ENCODE data around the gene ZNF175.

ZNF175 gene

DNA sequence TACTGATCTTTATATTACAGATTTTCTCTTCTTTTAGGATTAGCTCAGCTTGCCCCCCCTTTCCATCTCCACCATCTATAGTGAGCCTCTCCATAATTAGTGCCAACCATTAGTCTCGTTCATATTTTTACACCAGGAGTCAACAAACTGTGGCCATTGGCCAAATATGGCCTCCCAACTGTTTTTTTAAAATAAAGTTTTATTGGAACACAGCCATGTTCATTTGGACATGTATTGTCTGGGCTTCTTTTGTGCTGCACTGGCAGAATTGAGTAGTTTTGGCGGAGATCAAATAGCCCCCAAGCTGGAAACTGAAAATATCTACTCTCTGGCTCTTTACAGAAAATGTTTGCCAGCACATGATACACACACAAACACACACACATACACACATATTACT lies 18.4 kb downstream of the ZNF175 start:
- no peak for DNase-seq (ENCODE audit: low read depth in 2 of 2)

DNA sequence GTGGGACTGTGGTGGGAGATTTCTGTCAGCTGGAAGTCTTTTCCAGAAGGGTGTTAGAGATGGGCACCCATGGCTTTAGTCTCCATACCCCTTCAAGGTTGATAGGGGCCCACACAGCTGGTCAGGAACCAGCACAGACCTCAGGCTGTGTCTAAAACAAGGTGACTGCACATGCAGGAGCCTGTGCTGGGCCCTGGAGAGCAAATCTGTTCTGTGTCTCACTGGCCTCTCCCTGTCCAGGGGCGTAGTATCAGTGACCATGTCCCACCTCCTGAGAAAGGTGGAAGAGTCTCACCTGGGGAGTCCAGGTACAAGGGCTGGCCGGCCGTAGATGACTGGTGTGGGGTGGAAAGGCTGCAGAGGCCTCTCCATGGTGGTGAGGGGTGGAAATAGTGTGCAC lies 19.4 kb downstream of the ZNF175 start:
- no peak for DNase-seq (ENCODE audit: low read depth in 2 of 2)

- DNase-seq (ENCODE audit: low read depth in 2 of 2) = no peak
Observed at GRCh38 chr19:51592521-51592920, 21.4 kb downstream of the ZNF175 start.

GRCh38 chr19:51593138-51593890 lies 22.2 kb downstream of the ZNF175 start:
- DNase-seq (ENCODE audit: low read depth in 2 of 2) = no peak

DNA sequence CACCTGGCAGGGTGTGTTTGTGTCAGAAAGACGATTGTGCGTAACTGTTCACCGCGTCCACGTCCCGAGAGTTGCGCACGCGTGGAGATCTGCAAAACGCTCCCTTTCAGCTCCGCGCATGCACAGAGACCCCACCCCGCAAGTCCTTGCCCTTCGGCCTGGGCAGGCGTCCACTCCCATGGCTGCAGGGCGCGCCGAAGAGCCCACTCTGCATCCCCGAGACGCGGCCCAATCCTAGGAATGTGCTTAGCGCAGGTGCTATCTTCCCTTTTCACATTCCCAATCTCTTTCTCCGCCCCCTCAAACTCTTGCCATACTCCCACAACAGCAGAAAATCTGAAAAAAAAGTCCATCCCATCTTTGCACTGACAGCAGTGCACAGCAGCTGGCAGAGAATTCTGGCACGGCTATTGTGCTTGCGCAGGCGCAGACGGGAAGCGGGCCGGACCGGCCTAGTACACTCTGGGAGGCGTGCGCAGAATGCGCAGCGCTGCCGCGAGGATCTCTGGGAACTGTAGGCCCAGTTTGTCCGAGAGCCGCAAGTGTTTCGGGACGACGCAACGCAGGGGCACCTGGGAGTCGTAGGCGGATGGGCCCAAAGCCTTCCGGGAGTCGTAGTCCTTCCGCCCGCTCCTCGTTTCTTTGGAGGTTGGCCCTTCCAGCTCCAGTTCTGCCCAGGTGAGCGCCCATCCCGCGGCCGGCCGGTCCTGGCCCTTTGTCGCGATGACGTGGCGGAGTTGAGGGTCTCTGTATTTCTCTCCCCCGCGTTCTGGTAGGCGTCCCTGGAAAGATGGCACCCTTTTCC lies 23.1 kb downstream of the ZNF175 start:
- peak; percentile 94 to 95 for DNase-seq (ENCODE audit: low read depth in 2 of 2)

GRCh38 chr19:51594774-51595109 lies 23.7 kb downstream of the ZNF175 start:
- no peak for DNase-seq (ENCODE audit: low read depth in 2 of 2)

DNA sequence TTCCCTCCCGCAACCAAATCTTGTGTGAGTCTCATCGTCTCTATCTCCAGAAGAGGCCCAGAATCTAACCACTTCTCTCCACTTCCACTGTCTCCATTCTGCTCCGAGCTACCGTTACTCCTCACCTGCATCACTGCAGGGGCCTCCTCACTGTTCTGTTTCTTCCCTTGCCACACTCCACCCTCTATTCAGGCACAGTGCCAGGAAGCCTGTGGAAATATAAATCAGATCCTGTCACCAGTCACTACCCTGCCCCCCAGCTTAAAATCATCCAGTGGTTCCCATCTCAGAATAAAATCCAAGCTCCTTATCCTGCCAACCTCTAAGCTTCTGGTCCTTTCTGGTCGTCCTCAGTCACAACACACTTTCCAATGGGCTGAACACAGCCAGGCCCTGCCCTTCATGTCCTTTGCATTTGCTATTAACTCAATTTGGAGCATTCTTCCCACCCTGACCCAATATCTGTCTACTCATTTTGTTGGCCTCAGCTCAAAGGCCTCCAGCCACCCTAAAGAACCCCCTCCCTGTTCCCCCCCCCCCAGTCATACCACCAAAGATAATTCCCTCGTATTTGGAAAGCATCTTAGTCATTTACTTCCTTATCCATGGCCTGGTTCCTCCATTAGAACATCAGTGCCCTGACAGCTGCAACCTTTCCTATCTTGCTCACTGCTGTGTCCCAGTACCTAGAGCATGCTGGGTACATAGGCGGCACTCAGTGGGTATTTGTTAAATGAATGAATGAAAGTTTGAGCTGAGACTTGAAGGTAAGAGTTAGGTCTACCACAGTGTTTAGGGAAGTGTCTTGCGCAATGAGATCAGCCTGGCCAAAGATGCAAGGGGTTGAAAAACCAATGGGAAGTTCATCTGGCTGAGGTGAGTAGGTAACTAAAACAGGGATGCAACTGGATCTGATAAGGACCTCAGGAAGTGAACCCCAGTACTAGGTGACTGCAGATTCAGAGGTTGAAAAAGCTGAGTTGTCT lies 24.4 kb downstream of the ZNF175 start:
- DNase-seq (ENCODE audit: low read depth in 2 of 2) = no peak

- no peak for DNase-seq (ENCODE audit: low read depth in 2 of 2)
Observed at GRCh38 chr19:51598159-51598915, 27.3 kb downstream of the ZNF175 start.

DNA sequence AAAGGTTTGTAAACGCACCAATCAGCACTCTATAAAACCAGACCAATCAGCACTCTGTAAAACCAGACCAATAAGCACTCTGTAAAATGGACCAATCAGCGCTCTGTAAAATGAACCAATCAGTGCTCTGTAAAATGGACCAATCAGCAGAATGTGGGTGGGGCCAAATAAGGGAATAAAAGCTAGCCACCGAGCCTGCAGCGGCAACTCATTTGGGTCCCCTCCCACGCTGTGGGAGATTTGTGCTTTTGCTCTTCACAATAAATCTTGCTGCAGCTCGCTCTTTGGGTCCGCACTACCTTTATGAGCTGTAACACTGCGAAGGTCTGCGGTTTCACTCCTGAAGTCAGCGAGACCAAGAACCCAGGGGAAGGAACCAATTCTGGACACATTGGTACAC lies 28.0 kb downstream of the ZNF175 start:
- no peak for DNase-seq (ENCODE audit: low read depth in 2 of 2)

- no peak for DNase-seq (ENCODE audit: low read depth in 2 of 2)
Observed at GRCh38 chr19:51600940-51601580, 30.0 kb downstream of the ZNF175 start.

DNA sequence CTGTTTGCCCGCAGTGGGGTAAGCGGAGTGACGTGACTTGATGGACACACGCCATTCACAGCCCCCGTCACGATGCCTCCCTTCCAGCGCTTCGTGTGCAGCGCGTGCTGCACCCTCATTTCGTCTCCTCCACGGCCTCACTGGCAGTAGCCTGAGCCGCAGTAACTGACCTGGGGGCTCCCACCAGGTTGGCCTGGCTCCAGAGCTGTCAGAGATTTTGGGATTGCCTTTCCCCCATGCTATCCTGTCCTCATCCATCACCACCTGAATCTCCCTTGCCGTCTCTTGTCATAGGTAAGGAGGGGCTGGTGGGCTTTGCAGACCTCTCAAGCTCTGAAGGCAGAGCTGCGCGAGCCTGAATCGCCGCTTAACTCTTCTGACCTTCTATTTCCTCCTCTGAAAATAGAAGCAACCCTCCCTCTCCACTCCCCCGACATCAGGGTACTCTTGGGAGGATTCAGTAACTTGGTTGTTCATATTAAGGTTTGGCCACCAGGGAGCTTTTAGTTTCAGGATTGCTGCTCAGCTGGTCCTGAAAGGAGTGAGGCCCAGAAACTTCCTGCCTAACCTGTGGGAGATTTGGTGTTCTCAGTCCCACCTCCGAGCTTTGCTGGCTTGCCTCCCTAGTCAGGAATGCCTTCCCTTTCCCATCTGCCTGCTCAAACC lies 31.2 kb downstream of the ZNF175 start:
- DNase-seq (ENCODE audit: low read depth in 2 of 2) = no peak

- no peak for DNase-seq (ENCODE audit: low read depth in 2 of 2)
Observed at GRCh38 chr19:51607077-51607476, 36.0 kb downstream of the ZNF175 start.

DNA sequence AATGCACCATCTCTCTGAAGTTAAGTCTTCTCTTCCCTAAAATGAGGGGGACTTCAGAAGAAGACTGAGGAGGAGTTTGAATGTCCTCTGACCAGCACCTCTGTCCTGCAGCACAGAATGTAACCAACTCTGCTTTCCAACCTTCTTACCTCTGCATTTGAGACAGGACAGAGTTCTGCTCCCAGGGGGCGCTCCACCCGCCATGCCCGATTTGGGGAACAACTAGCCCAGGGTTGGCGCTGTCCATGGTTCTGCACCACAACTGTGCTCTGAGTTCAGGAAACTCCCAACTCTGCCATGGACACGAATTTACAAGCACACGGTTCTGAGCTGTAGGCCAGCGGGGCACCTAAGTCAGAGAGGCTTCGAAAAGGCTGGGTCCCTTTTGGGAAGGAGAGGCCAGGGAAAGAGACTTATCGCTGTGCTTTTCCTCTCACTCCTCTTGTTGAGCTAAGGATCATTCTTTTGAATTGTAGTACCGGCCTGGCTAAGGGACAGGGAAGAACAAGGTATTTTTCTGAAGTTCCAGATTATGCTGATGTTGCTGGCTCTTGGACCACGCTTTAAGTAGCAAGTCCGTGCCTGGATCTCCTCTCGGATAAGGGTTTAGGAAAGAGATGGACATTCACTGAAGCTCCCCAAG lies 37.0 kb downstream of the ZNF175 start:
- no peak for DNase-seq (ENCODE audit: low read depth in 2 of 2)

- no peak for DNase-seq (ENCODE audit: low read depth in 2 of 2)
Observed at GRCh38 chr19:51610576-51610975, 39.5 kb downstream of the ZNF175 start.

GRCh38 chr19:51614789-51615188 lies 43.7 kb downstream of the ZNF175 start:
- DNase-seq (ENCODE audit: low read depth in 2 of 2) = no peak

DNA sequence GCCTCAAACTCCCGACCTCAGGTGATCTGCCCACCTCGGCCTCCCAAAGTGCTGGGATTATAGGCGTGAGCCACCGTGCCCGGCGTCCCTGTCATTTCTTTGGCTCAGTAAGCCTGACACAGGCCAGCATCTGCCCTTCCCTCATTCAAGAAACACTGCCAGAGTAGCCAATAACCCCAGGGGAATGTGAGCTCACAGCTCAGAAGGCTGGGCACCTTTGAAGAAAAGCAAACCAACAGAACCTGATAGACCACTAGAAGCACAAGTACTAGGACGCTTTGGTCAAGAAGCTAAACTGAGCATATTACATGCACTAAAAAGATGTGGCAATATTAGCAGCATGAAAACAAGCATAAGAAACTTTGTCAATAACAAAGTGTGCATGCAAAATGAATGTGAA lies 44.9 kb downstream of the ZNF175 start:
- no peak for DNase-seq (ENCODE audit: low read depth in 2 of 2)

- no peak for DNase-seq (ENCODE audit: low read depth in 2 of 2)
Observed at GRCh38 chr19:51621178-51621577, 50.1 kb downstream of the ZNF175 start.

DNA sequence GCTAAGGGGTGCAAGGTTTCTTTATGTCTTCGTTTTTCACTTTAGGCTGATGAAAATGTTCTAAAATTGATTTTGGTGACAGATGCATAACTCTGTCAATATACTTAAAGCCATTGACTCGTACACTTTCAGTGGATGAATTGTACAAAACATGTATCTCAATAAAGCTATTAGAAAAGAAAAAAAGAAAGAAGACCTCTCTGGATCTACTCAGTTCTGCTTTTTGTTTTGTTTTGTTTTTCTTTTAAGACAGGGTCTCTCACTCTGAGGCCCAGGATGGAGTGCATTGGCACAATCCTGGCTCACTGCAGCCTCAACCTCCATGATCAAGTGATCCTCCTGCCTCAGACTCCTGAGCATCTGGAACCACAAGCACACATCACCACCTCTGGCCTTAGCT lies 55.6 kb downstream of the ZNF175 start:
- no peak for DNase-seq (ENCODE audit: low read depth in 2 of 2)

DNA sequence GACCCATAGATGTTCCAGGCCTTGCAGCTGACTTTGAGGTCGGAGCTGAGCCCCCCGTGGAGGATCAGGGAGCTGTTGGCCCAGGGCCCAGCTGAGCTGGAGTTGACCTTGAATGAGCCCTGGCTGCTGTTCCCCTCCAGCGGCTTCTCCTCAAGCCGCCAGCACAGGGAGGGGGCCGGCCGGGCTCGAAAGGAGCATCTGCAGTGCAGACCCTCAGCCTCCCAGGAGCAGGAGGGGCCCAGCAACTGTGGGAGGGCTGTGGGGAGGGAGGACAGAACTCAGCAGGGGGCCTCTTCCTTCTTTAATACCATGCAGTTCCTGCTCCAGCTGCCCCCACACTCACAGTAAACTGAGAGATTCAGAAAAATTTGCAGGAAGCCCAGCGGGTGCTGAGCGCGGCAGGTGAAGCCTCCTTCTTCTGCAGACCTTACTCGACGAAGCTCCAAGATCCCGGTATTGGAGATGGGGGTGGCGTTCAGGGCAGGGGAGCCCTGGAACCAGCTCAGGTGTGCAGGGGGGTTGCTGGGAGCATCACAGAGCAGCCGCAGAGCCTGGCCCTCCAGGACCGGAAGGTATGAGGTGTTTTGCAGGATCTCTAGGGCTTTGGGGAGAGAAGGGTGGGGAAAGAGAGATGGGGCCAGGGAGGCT lies 56.5 kb downstream of the ZNF175 start:
- DNase-seq (ENCODE audit: low read depth in 2 of 2) = no peak

Measured in stimulated activated CD8-positive, alpha-beta memory T cell treated with anti-CD3 and anti-CD28 coated beads, Interleukin-15, amount 100 ng/mL, for 4 hours (primary cell).